Ureter (tissue), 1 donor: ENCODE data around the gene CNTLN. TPM values are rescaled to one million over a fixed set of nuclear protein-coding genes. Genes with fewer than 3 reads are reported as not detected.
"Not testable (repeated sequence)": the region's sequence is repeated elsewhere in the genome, so short reads cannot be mapped to it uniquely, and the experiment has no call there.

Experiments used
- DNase-seq: peaks from one replicate; pipeline ENCODE4 v3.0.0-alpha.2; 2020; ENCODE audit warnings: low spot score
- total RNA-seq: library from RNA; stranded (reverse); gene quantifications from one replicate; pipeline ENCODE4 v1.2.4, GENCODE V29; 2023
- donor health status: DM: yes; HTN: yes; CAD: no.

CNTLN gene
- total RNA-seq, 1 donor from 2014 or later: 10.6 TPM

DNA sequence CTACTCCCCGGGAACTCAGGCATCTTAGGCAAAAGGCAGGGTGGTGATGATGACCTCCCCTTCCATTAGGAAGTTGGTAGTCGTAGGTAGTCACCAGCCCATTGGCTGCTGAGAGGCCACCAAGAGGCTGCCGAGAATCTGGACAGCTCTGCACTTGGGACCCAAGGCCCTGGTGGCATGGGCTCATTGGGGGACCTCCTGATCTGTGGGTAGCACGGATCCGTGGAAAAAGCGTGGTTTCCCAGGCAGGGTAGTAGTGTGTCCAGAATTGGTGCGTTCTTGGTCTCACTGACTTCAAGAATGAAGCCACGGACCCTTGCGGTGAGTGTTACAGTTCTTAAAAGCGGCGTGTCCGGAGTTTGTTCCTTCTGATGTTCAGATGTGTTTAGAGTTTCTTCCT lies 158.8 kb downstream of the CNTLN start:
- DNase-seq: no peak

DNA sequence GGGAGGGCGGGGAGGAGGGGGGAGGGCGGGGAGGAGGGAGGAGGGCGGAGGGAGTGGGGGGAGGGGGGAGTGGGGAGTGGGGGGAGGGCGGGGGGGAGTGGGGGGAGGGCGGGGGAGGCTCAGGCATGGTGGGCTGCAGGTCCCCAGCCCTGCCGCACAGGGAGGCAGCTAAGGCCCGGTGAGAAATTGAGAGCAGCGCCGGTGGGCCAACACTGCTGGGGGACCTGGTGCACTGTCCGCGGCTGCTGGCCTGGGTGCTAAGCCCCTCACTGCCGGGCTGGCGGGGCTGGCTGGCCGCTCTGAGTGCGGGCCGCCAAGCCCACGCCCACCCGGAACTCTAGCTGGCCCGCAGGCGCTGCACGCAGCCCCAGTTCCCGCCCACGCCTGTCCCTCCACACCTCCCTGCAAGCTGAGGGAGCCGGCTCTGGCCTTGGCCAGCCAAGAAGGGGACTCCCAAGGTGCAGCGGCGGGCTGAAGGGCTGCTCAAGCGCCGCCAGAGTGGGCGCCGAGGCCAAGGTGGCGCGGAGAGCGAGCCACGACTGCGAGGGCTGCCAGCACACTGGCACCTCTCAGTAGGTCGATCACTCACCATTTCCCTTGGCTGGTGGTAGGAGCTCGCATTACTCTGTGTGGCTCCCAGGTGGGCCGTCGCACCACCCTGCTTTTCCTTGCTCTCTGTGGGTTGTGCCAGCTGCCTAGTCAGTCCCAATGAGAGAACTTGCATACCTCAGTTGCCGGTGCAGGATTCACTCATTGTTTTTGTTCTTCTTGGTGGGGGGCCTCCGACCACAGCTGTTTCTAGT lies 160.2 kb downstream of the CNTLN start:
- no peak for DNase-seq

DNA sequence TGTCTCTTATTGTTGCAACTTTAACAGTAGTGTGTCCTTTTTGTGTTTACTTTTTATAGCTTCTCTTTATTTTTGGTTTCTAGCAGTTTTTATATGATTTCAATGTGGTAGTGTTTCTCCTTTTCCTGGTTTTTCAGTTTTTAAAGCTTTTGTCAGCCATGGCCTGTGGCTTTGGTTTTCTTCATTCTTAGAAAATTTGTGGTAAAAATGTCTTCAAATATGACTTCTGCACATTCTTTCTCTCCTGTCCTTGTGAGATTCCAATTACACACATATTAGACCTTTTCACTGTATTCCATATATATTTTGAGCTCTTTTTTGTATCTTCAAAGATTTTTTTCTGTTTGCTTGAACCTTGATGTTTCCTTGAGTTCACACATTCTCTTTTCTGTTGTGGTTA lies 180.5 kb downstream of the CNTLN start:
- DNase-seq: no peak

- DNase-seq: no peak
Measured at GRCh38 chr9:17318821-17319320, 184.0 kb downstream of the CNTLN start.

GRCh38 chr9:17319864-17320263 lies 185.0 kb downstream of the CNTLN start:
- DNase-seq: no peak

- DNase-seq: no peak
Measured at GRCh38 chr9:17322882-17323864, 188.3 kb downstream of the CNTLN start.

DNA sequence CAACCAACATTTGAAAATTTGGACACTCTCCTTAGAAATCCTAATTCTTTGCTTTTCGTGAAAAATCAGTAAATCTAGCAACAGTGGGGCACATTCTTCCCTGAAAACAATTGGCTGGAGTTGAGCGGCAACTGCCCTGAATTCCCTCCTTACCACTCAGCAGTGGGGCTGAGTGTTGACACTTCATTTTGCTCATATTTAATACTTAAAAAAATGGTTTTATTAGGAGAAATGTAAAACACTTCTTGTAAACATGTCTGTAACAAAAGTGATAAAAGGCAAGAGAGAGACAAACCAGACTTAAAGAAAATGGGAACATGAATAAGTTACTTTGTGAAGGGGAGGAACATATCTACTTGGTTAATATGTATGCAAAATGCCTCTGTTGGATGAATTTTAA lies 193.5 kb downstream of the CNTLN start:
- no peak for DNase-seq

GRCh38 chr9:17330097-17330496 lies 195.3 kb downstream of the CNTLN start:
- DNase-seq: no peak

- DNase-seq: no peak
Measured at GRCh38 chr9:17332115-17332514, 197.3 kb downstream of the CNTLN start.

DNA sequence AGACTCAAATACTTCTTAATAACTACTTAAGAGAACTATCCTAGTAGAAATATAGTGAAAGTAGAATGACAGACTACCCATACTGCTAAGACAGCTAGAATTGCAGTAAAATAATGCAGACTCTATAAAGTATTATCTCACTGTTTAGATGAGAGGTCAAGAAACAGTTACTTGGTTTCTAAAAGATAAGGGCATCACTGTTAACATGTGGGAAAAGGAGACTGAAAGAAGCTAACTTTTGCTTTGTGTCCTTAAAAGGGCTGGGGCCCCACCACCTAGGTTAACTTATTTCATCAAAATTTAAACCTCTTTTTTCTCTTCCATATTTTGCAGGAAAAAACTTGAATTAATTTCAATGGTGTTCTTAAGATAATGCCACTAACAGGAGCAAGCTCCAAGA lies 204.3 kb downstream of the CNTLN start:
- no peak for DNase-seq

GRCh38 chr9:17342696-17343095 lies 207.9 kb downstream of the CNTLN start:
- DNase-seq: no peak

- no peak for DNase-seq
Measured at GRCh38 chr9:17349831-17350230, 215.0 kb downstream of the CNTLN start.

DNA sequence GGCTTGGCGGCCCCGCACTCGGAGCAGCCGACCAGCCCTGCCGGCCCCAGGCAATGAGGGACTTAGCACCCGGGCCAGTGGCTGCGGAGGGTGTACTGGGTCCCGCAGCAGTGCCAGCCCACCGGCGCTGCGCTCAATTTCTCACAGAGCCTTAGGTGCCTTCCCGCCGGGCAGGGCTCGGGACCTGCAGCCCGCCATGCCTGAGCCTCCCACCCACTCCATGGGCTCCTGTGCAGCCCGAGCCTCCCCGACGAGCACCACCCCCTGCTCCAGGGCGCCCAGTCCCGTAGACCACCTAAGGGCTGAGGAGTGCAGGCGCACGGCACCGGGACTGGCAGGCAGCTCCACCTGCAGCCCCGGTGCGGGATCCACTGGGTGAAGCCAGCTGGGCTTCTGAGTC lies 219.2 kb downstream of the CNTLN start:
- not testable (repeated sequence) for DNase-seq

- DNase-seq: no peak
Measured at GRCh38 chr9:17361378-17361777, 226.5 kb downstream of the CNTLN start.

DNA sequence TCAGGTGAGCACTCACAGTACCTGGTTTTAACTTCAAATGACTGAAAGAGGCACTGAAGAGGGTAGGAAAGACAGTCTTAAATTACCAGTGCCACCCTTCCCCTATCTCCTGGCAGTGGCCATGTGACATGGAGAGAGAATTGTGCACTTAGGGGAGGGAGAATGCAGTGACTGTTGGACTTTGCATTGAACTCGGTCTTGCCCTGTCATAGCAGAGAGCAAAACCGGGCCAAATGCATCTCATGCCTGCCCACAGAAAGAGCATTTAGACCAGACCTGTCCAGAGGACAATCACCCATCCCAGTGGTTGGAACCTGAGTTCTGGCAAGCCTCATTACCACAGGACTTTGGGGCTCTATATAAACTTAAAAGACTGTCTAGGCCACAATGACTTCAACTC lies 232.2 kb downstream of the CNTLN start:
- DNase-seq: no peak

GRCh38 chr9:17380126-17380861 lies 245.5 kb downstream of the CNTLN start:
- no peak for DNase-seq

- DNase-seq: no peak
Measured at GRCh38 chr9:17387565-17387964, 252.7 kb downstream of the CNTLN start.

DNA sequence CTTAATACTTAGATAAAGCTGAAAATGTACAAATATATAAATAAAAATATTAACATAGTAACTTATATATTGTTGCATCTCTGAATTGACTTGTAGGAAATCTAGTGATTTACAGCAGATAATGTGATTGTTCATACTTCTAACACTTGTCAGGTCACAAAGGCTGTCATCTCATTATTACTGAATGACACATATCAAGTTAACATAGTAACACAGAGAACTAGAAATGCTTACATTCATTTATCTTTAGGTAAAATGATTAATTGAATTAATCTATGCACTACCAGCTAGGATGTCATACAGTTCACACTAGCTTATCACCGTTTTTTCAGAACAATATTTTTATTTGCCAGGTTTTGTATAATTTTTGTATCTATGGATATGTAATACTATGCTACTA lies 254.2 kb downstream of the CNTLN start:
- no peak for DNase-seq

GRCh38 chr9:17394881-17395510 lies 260.2 kb downstream of the CNTLN start:
- no peak for DNase-seq

DNA sequence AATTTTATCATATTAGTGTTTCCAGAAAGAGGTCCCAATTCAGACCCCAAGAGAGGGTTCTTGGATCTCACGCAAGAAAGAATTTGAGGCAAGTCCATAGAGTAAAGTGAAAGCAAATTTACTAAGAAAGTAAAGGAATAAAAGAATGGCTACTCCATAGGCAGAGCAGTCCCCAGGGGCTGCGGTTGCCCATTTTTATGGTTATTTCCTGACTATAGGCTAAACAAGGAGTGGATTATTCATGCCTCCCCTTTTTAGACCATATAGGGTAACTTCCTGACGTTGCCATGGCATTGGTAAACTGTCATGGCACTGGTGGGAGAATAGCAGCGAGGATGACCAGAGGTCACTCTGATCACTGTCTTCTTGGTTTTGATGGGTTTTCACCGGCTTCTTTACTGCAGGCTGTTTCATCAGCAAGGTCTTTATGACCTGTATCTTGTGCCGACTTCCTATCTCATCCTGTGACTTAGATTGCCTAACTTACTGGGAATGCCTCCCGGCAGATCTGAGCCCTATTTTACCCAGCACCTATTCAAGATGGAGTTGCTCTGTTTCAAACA lies 262.4 kb downstream of the CNTLN start:
- DNase-seq: not testable (repeated sequence)

GRCh38 chr9:17398350-17398749 lies 263.5 kb downstream of the CNTLN start:
- DNase-seq: no peak
